Breast epithelium (tissue), 4 donors: ENCODE data around the gene NFAM1. TPM values are rescaled to one million over a fixed set of nuclear protein-coding genes. Genes with fewer than 3 reads are reported as not detected.

Experiments
- DNase-seq, 2 donors: peaks; one replicate each; pipeline ENCODE4 v3.0.0-alpha.2; 2019; ENCODE audit warnings: low spot score in 2 of 2
- H3K27ac ChIP-seq, 2 donors: fragments of 200-600 bp; sonication (generic) in 1 of 2; one replicate each; pipeline ENCODE4 v1.5.1; 2016 to 2019; ENCODE audit warnings: mild to moderate bottlenecking in 1 of 2
- H3K27me3 ChIP-seq, 2 donors: fragments of 200-600 bp; sonication (generic) in 1 of 2; one replicate each; pipeline versions ENCODE4 v1.5.1 to v1.6.0; 2017 to 2019; ENCODE audit warnings: control low read depth in 1 of 2, mild to moderate bottlenecking in 1 of 2
- H3K36me3 ChIP-seq: fragments of 200-600 bp; one replicate; pipeline ENCODE4 v1.5.1; 2019
- H3K4me1 ChIP-seq, 2 donors: fragments of 200-600 bp; sonication (generic); one replicate each; pipeline ENCODE4 v1.5.1; 2016 to 2019; ENCODE audit warnings: control low read depth in 1 of 2
- H3K4me3 ChIP-seq, 3 donors: fragments of 200-600 bp; sonication (generic); 1 replicate in 2 of 3; 2 replicates in 1 of 3; pipeline ENCODE4 v1.5.1; 2016 to 2019; ENCODE audit warnings: mild to moderate bottlenecking in 3 of 3, moderate library complexity in 2 of 3
- H3K9me3 ChIP-seq, 2 donors: fragments of 200-600 bp; sonication (generic) in 1 of 2; one replicate each; pipeline ENCODE4 v1.5.1; 2016 to 2019; ENCODE audit warnings: control low read depth in 1 of 2
- CTCF ChIP-seq, 3 donors: fragments of 450-650 bp; IDR thresholded peaks; one replicate each; pipeline ENCODE4 v1.5.1; 2016 to 2017; ENCODE audit warnings: antibody characterized with exemption in 3 of 3, mild to moderate bottlenecking in 3 of 3, moderate library complexity in 3 of 3
- POLR2A ChIP-seq: fragments of 450-650 bp; IDR thresholded peaks from one replicate; pipeline ENCODE4 v1.6.1; 2016; ENCODE audit warnings: antibody characterized with exemption, mild to moderate bottlenecking, moderate library complexity
- POLR2AphosphoS5 ChIP-seq, 3 donors: sonication (generic); formaldehyde crosslinking; IDR thresholded peaks; one replicate each; pipeline ENCODE4 v1.6.1; 2017; ENCODE audit warnings: antibody characterized with exemption in 3 of 3
- intact Hi-C: fragments of 100-400 bp; cut with DNase I; formaldehyde crosslinking; loops from one replicate; pipeline ENCODE4 v1.15.1; 2023; ENCODE audit warnings: low total_unique reads
- total RNA-seq, 3 donors: library from RNA; depleted of rRNA; stranded (reverse); fragments of >200 nt; gene quantifications; one replicate each; pipeline ENCODE4 v1.1.0, GENCODE V29; 2016

The NFAM1 gene
- total RNA-seq, 3 donors from 2014 or later: 0.66 to 4.3 (median 1.5) TPM

DNA sequence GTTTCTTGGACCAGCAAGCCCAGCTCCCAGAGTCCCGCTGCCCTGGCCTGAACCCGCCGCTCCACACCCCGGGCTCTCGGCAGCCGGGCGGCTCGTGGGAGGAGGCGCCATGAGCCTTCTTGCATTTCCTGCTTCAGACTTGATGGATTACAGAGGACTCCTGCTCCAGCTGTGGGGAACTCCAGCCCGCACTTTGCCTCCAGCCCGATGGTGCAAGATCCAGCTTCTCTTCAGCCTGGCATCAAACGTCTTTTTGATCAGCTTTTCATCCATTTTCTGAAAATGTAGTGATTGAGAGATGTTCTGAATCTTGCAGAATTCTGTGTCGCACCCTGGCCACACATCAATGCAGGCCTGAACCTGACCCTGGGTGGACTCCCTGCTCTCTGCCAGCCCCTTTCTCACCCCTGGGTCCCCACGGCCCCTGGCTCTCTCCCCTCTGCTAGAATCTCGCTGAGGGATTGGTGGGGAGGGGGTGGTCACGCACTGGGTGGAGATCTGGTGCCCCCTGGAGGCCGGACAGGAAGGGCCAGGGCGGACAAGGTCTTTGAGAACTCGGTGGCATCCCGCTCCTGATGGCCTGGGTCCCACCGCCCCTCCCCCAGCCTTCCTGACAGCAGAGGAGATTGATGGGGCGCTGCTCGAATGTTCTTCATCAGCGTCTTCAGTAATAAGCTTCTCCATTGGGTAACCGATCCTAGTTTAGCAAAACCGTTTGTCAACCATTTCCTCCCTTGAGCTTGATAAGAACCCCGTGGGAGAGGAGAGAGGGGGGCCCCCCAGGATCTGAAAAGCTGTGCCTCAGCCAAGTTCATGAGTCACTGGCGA lies 12.1 kb upstream of the NFAM1 start:
- DNase-seq: peak; percentile 70 to 75

DNA sequence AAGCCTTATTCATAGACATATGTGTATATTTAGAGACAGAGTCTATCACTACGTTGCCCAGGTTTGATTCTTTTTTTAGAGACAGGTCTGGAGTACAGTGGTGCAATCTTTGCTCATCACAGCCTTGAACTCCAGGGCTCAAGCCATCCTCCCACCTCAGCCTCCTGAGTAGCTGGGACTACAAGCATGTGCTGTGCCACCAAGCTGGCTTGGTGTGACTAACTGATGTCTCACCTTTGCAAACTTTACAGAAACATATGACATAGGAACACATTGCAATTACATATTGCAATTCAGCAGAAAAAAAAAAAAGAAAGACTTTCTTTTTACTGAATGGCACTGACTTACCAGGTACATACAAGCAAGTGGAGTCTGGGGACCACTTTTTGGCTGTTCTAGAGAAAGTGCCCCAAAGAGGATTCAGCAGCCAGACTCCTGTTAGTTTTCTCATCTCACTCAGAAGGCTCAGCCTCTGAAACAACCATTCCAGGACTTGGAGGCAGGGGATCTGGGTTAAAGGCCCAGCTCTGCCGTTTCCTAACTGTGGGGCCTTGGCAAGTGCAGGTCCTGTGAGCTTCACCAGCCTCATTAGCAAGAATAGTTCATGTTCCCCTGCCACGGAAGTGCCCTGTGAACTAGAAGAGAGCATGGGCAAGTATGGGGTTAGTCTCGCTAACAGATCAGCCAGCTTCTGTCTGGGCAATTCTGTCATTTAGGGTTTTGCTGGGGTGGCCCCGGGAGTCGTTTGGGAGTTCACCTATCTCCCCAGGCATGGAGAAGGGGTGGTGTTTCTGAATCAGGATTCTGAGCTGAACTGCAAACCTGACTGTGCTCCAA lies 11.3 kb upstream of the NFAM1 start:
- Histone ChIP-seq H3K9me3 (no peaks in the 10 kb centered on the region), H3K4me1 (peaks cover 6 to 11% of the 10 kb centered on the region in 2 donors), H3K27ac (peak overlapping the region; percentile 64 to 85), H3K4me3 (peak overlapping the region; percentile 29 to 65 (median 42)), H3K27me3 (no peaks in the 10 kb centered on the region), H3K36me3 (no peaks in the 10 kb centered on the region)
- DNase-seq: no peak
- TF ChIP-seq CTCF (IDR thresholded peaks at IDR 0.05) (no peak), POLR2A (no peak)
- intact Hi-C loops: no loop called here

More for the DNA sequence above, 12.1 kb upstream of the NFAM1 start:
- peak overlapping the region; percentile 29 to 65 (median 42) for H3K4me3 ChIP-seq
- no peaks in the 10 kb centered on the region for H3K36me3 ChIP-seq
- TF ChIP-seq POLR2A (no peak), POLR2AphosphoS5 (IDR thresholded peaks at IDR 0.05) (peak in 1 of 3 donors; percentile 15), CTCF (IDR thresholded peaks at IDR 0.05) (peak; percentile 35 to 63 (median 61))
- no peaks in the 10 kb centered on the region for H3K9me3 ChIP-seq
- peak overlapping the region; percentile 64 to 85 for H3K27ac ChIP-seq
- intact Hi-C loops: no loop called here
- no peaks in the 10 kb centered on the region for H3K27me3 ChIP-seq
- peaks cover 6 to 11% of the 10 kb centered on the region in 2 donors for H3K4me1 ChIP-seq

GRCh38 chr22:42442748-42443147 lies 10.5 kb upstream of the NFAM1 start:
- H3K9me3 ChIP-seq: no peaks in the 10 kb centered on the region
- intact Hi-C loops: no loop called here
- DNase-seq: no peak
- no peak overlapping the region for H3K4me3 ChIP-seq
- no peak for TF ChIP-seq POLR2A
- TF ChIP-seq POLR2AphosphoS5 (IDR thresholded peaks at IDR 0.05): no peak
- no peak for TF ChIP-seq CTCF (IDR thresholded peaks at IDR 0.05)
- no peaks in the 10 kb centered on the region for H3K27me3 ChIP-seq
- no peaks in the 10 kb centered on the region for H3K36me3 ChIP-seq
- no peak overlapping the region for H3K27ac ChIP-seq
- H3K4me1 ChIP-seq: peaks cover 6 to 14% of the 10 kb centered on the region in 2 donors

- peaks cover 11 to 17% of the 10 kb centered on the region in 2 donors for H3K4me1 ChIP-seq
- TF ChIP-seq POLR2AphosphoS5 (IDR thresholded peaks at IDR 0.05) (no peak), POLR2A (no peak), CTCF (IDR thresholded peaks at IDR 0.05) (no peak)
- no peaks in the 10 kb centered on the region for H3K9me3 ChIP-seq
- no peaks in the 10 kb centered on the region for H3K36me3 ChIP-seq
- H3K27ac ChIP-seq: peak overlapping the region in 1 of 2 donors; percentile 70
- intact Hi-C loops: no loop called here
- H3K4me3 ChIP-seq: no peak overlapping the region
- DNase-seq: no peak
- H3K27me3 ChIP-seq: no peaks in the 10 kb centered on the region
These were observed 8.5 kb upstream of the NFAM1 start for GRCh38 chr22:42440728-42441127.
